HepG2 (cell line): ENCODE results near the gene STX1B. TPM values are rescaled to one million over a fixed set of nuclear protein-coding genes. Genes with fewer than 3 reads are reported as not detected.

Experiments used
- ATAC-seq: fragments of 200-7000 bp; cut with Tn5 transposase; 3 replicates; pipeline ENCODE4 v1.9.1; 2020; ENCODE audit warnings: mild to moderate bottlenecking, moderate library complexity
- BruUV-seq: library from RNA; stranded (reverse); fragments of 400-500 nt; replicated peaks from 2 replicates; lab custom pipeline; 2021; lab: Mats Ljungman, UMichigan
- CTCF ChIA-PET: fragments of 300-600 bp; formaldehyde crosslinking; extraction: SDS; loops from one replicate; lab custom pipeline; 2021; ENCODE audit warnings: low total read pairs, inconsistent platforms, low intra/inter-chr PET ratio; lab: Yijun Ruan, JAX
- POLR2A ChIA-PET: fragments of 350-600 bp; sonication (Branson Sonifier 250); formaldehyde crosslinking; loops from one replicate; lab custom pipeline; 2020; ENCODE audit warnings: antibody characterized with exemption, inconsistent platforms; lab: Yijun Ruan, JAX
- DNase-seq: peaks from one replicate; pipeline ENCODE4 v3.0.0-alpha.2; 2015; ENCODE audit warnings: low spot score
- FAIRE-seq: peaks from 3 replicates; lab custom pipeline; 2011; peaks lifted over from hg19 to GRCh38; lab: Jason Lieb, UNC
- H2AFZ ChIP-seq: one replicate; pipeline ENCODE4 v1.6.1; 2011; ENCODE audit warnings: low read length, inconsistent platforms
- H3K27ac ChIP-seq: fragments of 300-600 bp; 3 replicates; pipeline ENCODE4 v1.8.0; 2011; ENCODE audit warnings: mixed run types, mild to moderate bottlenecking, mixed read lengths, low read length, inconsistent platforms; ENCODE audit not compliant: insufficient read depth; ENCODE audit errors: extremely low read length
- H3K27me3 ChIP-seq, 2 experiments: fragments of 200-600 bp in 1 of 2; 2 replicates in 1 of 2; 3 replicates in 1 of 2; pipeline versions ENCODE4 v1.6.0 to v1.8.0; 2011; ENCODE audit warnings: low read length in 2 of 2, mild to moderate bottlenecking in 2 of 2, moderate library complexity in 2 of 2, inconsistent platforms in 1 of 2; ENCODE audit not compliant: insufficient read depth in 2 of 2, control insufficient read depth in 1 of 2
- H3K36me3 ChIP-seq, 2 experiments: fragments of 200-600 bp in 1 of 2; replicated peaks in 1 of 2; 2 replicates in 1 of 2; 3 replicates in 1 of 2; pipeline versions ENCODE4 v1.5.1 to v1.8.0; 2011; ENCODE audit warnings: low read length in 2 of 2, inconsistent platforms in 1 of 2; ENCODE audit not compliant: insufficient read depth in 2 of 2, control insufficient read depth in 1 of 2
- H3K4me1 ChIP-seq: 2 replicates; pipeline ENCODE4 v1.5.1; 2012; ENCODE audit warnings: low read length, inconsistent platforms; ENCODE audit not compliant: insufficient read depth
- H3K4me2 ChIP-seq: 2 replicates; pipeline ENCODE4 v1.6.0; 2011; ENCODE audit warnings: low read depth, low read length, inconsistent platforms
- H3K4me3 ChIP-seq, 3 experiments: fragments of 200-600 bp in 1 of 3; sonication (generic), shearing (Covaris generic) in 1 of 3; replicated peaks in 1 of 3; 2 replicates each; pipeline ENCODE4 v1.5.1; 2011 to 2016; ENCODE audit warnings: low read length in 3 of 3, inconsistent platforms in 2 of 3, low read depth in 2 of 3, mild to moderate bottlenecking in 2 of 3, control low read depth in 1 of 3, mixed read lengths in 1 of 3; ENCODE audit not compliant: insufficient read depth in 1 of 3
- H3K79me2 ChIP-seq: one replicate; pipeline ENCODE4 v1.6.1; 2011; ENCODE audit warnings: low read length, inconsistent platforms; ENCODE audit not compliant: insufficient read depth
- H3K9ac ChIP-seq: 2 replicates; pipeline ENCODE4 v1.6.0; 2011; ENCODE audit warnings: mild to moderate bottlenecking, low read depth, low read length, inconsistent platforms; ENCODE audit not compliant: insufficient read depth
- H3K9me3 ChIP-seq: 2 replicates; pipeline ENCODE4 v1.5.1; 2012; ENCODE audit warnings: mild to moderate bottlenecking, low read length
- H4K20me1 ChIP-seq: 2 replicates; pipeline ENCODE4 v1.6.0; 2011; ENCODE audit warnings: inconsistent platforms, mild to moderate bottlenecking, low read length, moderate library complexity; ENCODE audit not compliant: insufficient read depth
- DMTF1 ChIP-seq: sonication (generic); formaldehyde crosslinking; IDR thresholded peaks from 2 replicates; pipeline ENCODE4 v1.4.0; 2020; ENCODE audit warnings: mild to moderate bottlenecking, missing genetic modification reagents
- ZBTB43 ChIP-seq: sonication (generic); formaldehyde crosslinking; conservative IDR thresholded peaks from 2 replicates; pipeline ENCODE4 v1.4.0; 2020; ENCODE audit warnings: missing genetic modification reagents
- ZSCAN25 ChIP-seq: sonication (generic); formaldehyde crosslinking; IDR thresholded peaks from 2 replicates; pipeline ENCODE4 v1.8.0; 2022; ENCODE audit warnings: mild to moderate bottlenecking, missing genetic modification reagents
- WGBS: methylation state at CpG from one replicate; pipeline ENCODE4 v1.1.6; 2017; ENCODE audit warnings: low lambda C conversion rate; 5-methylcytosine and 5-hydroxymethylcytosine counted together
- in situ Hi-C: cut with HindIII; loops from 2 replicates; pipeline ENCODE4 v1.10.0; 2017; ENCODE audit warnings: low pct_unique_long_range_greater_than_20kb; ENCODE audit not compliant: extremely low pct_ligation_motif_present
- intact Hi-C: fragments of 100-400 bp; cut with micrococcal nuclease; formaldehyde crosslinking; loops from one replicate; pipeline ENCODE4 v1.10.0; 2022; ENCODE audit not compliant: unreplicated experiment
- polyA plus RNA-seq, 8 experiments: library from polyadenylated mRNA; depleted of rRNA in 3 of 8; stranded (reverse) in 7 of 8; unstranded in 1 of 8; fragments of >200 nt; fragmentation: Illumina TruSeq in 4 of 8; extraction: Trizol in 4 of 8; gene quantifications; 2 replicates each; pipeline versions ENCODE4 v1.2.1 to v1.2.3, GENCODE V29; 2011 to 2016; ENCODE audit warnings: low read depth in 4 of 8, missing spikeins in 1 of 8, mixed read lengths in 1 of 8; ENCODE audit not compliant: insufficient read depth in 1 of 8
- total RNA-seq, 5 experiments: library from RNA; depleted of rRNA; stranded (reverse); fragments of >200 nt; fragmentation: Illumina TruSeq; extraction: Trizol; gene quantifications; 2 replicates each; pipeline ENCODE4 v1.2.3, GENCODE V29; 2016; ENCODE audit warnings: low read depth in 1 of 5
- TF ChIP-seq, protein P1 (sequence below): sonication (generic); formaldehyde crosslinking; conservative IDR thresholded peaks from 2 replicates; pipeline ENCODE4 v1.8.0; 2022; ENCODE audit warnings: low read depth, missing genetic modification reagents

Gene STX1B
- total and polyA plus RNA-seq, 2 of the 13 experiments (the other 11 are each of a cell fraction or from before 2014, with no cell fraction given), result 2.1 to 3.0 TPM

- in situ Hi-C loops, result no loop called here
- H3K27me3 ChIP-seq, result peaks cover 6 to 18% of the 10 kb centered on the region in 2 experiments
- POLR2A ChIA-PET, result interaction anchor here (1.9 kb wide), 1 partner anchor 9 kb away, joined by 5 read pairs; no protein-coding TSS in a partner anchor
- 0 out of 2 replicates have a peak, but pooled peaks have one; percentile 24 for TF ChIP-seq ZBTB43 (CRISPR knock-in tag)
- TF ChIP-seq ZSCAN25 (CRISPR knock-in tag), result 0 out of 2 replicates have a peak, but pooled peaks have one; percentile 82
- TF ChIP-seq, protein P1, sequence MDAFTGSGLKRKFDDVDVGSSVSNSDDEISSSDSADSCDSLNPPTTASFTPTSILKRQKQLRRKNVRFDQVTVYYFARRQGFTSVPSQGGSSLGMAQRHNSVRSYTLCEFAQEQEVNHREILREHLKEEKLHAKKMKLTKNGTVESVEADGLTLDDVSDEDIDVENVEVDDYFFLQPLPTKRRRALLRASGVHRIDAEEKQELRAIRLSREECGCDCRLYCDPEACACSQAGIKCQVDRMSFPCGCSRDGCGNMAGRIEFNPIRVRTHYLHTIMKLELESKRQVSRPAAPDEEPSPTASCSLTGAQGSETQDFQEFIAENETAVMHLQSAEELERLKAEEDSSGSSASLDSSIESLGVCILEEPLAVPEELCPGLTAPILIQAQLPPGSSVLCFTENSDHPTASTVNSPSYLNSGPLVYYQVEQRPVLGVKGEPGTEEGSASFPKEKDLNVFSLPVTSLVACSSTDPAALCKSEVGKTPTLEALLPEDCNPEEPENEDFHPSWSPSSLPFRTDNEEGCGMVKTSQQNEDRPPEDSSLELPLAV (CRISPR knock-in tag), result no peak
- TF ChIP-seq DMTF1 (CRISPR knock-in tag), result no peak
- TF ChIP-seq, all 625 proteins: peak for 2
- H4K20me1 ChIP-seq, result no peaks in the 10 kb centered on the region
- 19% methylated on average over 6 of the region's 7 CpGs for WGBS
- H3K27ac ChIP-seq, result no peak overlapping the region
- H3K4me3 ChIP-seq, result peak overlapping the region in 1 of 3 experiments; percentile 31; a peak in 1 of 6 replicates
- H2AFZ ChIP-seq, result no peak overlapping the region
- CTCF ChIA-PET, result no interaction called here
- no TSS peak for BruUV-seq
- H3K9ac ChIP-seq, result no peak overlapping the region
- intact Hi-C loops, result no loop called here
- DNase-seq (no peak), FAIRE-seq (no peak), ATAC-seq (no peak)
- H3K9me3 ChIP-seq, result no peaks in the 10 kb centered on the region
- H3K36me3 ChIP-seq, result no peaks in the 10 kb centered on the region
- no peaks in the 10 kb centered on the region for H3K79me2 ChIP-seq
- H3K4me2 ChIP-seq, result peak overlapping the region; percentile 45; the same call in 1 of the 2 replicates
- peaks cover 71% of the 10 kb centered on the region for H3K4me1 ChIP-seq
Observed at GRCh38 chr16:31006086-31006385, 4.4 kb downstream of the STX1B start.
